ENCODE results near the gene PXT1.

PXT1 gene

DNA sequence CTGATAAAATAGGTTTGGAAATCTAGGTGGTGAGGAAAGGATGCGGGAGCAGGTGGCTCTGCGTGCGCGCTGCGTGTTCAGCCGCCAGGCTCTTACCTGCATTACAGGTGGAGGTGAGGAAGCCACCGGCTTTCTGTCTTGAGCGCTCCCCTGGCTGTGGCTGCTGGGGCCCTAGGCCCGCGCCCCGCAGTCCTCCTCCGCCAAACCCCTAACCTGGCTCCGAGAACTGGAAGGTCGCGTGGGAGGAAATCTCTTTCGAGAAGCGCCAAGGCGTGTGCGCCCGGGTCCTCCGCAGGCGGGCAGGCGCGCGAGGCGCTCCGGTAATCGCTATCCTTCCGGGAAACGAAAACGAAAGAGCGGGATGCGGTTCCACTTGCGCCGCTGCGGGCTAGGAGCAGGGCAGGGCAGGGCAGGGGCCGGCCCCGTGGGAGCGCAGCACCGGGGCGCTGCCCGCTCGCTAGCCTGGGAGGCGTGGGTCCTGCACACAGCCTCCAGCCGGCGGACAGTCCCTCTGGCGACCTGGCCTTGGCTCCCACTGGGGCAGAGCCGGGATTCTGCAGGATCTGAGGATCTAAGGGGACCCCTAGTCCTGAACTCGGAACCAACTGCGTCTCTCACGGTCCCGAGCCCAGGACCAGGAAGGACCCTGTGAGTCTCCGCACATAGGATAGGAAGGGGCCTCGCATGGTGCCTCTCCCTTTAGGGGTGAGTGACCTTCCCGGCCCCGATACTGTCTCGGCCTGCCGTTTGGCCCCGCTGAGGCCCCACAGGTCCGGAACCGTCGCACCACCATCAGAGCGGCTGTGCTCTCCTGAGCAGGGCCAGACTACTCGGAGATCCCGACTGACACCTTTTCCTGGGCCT is 55.0 kb downstream of the PXT1 start, which contains the start of gene ETV7:
TSS of gene ETV7 (minus strand) at position 230 of the 864 bp plus-strand sequence. CDS start at position 102, 128 bp downstream.
- DNase-seq (ENCODE audit: low read depth), result no peak

DNA sequence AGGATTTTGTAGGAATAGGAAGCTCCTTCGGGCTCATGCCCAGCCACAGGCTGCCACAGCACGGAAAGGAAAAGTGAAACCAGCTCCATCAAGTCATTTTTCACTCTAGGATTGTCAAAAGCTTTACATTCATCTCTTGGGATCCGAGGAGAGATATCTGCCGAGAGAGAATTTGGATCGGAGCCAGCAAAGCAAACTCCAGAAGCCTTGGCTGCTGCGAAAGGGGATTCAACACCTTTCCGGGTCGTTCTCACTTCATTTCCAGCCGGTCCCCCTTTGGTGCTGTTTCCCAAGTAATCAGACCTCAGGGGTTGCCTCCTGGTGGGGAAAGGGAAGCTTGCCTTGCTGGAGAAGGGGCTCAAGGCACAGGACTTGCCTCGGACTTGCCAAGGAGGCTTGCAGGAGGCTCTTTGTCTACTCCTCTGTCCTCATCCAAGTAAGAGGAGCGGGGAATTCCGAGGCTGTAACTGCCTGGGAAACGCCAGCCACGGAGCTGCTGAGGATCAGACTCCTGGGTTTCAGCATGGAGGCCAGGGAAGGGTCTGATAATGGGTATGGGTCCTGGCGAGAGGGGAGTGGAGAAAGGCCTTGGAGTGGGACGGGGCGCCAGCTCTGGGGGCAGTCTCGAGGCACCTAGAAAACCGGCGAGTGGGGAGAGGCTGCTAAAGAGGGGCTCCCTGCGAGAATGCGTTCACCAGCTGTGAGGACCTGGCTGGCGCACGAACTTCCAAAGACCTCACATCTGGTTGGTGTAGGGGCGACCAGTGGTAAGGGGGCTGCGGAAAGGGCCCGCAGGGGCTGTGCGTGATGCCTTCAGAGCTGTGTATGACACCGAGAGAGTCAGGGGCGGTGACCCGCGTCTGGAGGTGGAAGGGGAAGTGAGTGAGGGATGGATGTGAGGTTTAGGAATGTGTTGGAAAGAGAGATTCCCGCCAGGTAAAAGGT is 55.9 kb downstream of the PXT1 start:
- no peak for DNase-seq (ENCODE audit: low read depth)

DNA sequence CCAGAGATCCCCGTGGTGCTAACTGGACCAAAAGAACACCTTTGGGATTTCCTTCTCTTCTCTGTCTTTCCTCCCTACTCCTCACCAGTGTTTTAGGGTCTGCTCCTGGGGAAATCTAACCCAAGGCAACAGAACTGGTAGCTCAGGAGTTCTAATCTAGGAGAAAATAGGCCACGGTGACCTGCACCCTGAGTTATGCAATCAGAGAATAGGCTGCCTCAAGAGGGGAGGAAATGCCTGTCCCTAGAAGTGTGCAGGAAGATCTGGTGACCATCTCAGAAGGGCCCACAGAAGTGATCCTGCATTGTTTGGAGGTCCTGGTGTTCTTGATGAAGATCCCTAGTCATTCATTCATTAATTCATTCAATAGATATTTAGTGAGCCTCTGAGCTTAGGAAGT is 58.6 kb downstream of the PXT1 start:
- no peak for DNase-seq (ENCODE audit: low read depth)

DNA sequence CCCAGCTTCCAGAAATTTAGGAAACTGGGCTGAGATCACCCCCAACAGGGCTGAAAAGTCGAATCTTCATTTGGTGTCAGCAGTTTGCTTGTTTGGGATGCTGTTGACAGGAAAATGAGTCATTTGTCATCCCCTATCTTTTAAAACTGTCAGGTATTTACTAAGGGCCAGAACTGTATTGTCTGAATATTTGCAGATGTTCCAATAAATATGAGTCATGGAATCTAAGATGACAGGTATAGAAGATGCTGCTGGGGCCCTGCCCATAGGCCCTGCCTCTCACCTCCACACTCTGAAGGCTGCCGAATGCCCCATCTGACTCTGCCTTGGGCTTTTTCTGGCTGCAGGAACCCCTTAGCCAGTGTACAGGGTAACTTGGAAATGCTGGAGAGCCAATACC is 59.0 kb downstream of the PXT1 start:
- DNase-seq (ENCODE audit: low read depth), result no peak

DNA sequence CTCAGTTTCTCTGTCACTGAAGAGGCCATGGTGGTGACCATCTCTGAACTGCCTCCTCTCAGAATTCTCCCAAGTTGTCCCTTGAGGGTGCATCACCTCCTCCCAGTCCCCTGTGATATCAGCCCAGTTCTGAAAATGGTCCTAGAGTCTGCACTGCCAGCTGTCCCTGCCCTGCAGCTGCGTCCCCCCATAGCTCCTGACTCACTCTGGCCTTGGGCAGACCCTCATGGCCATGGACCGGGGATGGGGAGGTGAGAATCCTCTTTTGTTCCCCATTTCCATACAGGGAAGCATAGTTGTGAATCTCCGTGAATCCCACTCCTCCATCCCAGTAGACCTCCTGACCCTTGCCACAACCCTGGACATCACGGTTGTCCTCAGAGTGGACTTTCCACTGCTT is 59.7 kb downstream of the PXT1 start:
- DNase-seq (ENCODE audit: low read depth), result no peak

DNA sequence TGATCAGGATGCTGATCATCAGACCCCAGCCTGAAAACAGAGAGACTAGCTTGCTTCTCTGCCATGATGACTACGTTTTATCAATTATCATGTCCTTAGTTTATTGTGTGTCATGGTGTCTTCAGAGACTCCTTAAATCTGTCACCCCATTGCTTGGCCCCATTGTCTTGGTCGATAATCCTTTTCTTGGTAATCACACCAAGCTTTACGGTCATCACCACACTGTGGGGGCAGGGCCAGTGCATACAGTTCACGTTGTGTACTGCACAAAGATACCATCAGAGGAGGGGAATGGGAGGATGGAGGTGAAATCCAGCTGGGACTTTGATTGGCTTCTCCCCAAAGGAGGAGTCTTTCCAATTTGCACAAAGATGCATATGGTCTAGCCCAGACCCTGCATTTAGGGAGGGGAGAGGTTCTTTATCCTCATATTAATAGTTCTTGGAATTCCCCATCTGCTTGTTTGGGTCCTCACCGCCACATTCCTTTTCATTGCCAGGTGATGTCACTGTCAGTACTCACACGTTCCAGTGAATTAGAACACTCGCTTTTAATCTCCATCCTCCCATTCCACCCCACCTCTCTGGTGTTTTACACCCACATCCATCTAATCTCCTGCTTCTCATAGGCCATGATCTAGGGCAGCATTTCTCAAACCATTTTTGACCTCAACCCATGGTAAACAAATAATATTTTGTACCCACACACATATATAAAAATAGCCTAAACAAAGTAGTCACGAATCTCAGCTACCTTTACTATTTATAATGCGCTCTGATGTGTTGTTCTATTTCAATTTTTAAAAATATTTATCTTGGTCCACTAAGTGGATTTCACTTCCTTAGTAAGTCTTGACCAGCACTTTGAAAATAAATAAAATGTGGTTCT is 60.9 kb downstream of the PXT1 start:
- no peak for DNase-seq (ENCODE audit: low read depth)

DNA sequence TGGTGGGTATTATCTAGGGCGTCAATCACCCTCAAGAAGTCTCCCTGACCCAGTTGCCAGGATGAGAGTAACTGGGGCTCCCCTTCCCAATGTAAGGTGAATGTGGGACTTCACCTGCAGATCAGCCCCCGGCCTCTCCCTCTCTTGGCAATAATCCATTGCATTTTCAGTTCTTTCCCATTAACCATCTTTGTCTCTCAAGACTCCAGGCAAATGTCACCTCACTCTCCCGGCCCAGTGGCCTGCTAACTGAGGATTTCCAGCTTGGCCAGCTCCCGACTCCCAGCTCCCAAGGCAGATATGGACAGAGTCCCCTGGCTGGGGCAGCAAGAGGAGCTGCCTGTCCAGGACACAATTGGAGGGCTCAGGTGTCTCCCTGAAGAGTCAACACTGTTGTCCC is 62.5 kb downstream of the PXT1 start:
- no peak for DNase-seq (ENCODE audit: low read depth)

DNA sequence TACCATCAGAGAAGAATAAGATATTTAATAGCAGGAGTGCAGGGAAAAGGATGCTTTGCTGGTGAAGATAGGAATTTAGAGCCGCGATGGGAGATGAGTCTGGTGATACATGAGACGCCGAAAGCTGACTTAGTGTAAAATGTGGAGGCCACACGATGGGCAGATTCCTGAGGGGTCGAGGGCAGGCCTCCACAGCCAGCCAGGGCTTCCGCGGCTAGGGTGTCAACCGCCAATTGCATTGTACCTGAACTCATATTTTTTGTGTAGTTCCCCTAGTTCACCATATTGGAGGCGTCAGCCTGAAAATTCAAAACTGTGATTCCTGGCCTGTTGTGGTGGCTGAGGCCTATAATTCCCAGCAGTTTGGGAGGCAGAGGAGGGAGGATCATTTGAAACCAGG is 63.7 kb downstream of the PXT1 start:
- DNase-seq (ENCODE audit: low read depth), result no peak

DNA sequence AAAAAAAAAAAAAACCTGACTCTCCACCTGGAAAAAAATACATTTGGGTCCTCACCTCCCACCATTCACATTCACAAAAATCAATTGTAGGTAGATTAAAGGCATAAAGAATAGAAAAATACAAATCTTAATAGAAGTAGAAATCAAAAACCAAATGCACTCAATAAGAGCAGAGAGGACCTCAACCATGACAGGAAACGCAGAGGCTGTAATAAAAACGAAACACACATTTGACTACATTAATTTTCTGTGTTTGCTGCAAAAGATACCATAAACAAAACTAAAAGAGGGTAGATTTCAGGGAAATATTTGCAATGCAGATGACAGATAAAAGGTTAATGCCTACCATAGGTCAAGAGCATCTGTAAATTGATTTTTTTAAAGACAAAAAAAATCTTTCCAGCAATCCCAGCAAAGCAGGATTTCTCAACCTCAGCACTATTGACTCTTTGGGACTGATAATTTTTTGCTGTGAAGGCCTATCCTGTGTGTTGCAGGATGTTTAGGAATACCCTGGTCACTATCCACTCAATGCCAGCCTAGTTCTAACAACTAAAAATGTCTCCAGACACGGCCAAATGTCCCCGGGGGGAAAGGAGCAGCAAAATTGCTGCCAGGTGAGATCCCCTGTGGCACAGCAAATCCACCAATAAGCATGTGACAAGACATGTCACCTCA is 64.3 kb downstream of the PXT1 start:
- DNase-seq (ENCODE audit: low read depth), result no peak

DNA sequence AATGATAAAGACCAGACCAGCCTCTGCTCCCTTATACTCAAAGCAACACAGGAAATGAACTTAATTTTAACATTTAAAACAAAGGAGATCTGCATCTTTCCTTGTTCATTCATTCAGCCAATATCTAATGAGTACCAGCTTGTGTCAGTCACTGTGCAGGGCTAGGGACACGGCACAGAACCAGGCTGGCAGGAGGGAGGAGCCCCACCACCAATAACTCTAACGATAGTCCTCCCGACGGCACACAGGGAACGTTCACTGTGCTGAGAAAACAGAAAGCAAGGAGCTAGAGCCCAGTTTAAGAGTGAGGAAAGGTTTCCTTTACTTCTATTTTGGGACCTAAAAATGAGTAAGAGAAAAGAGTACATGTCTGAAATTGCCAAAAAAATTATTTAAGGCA is 65.1 kb downstream of the PXT1 start:
- no peak for DNase-seq (ENCODE audit: low read depth)

DNA sequence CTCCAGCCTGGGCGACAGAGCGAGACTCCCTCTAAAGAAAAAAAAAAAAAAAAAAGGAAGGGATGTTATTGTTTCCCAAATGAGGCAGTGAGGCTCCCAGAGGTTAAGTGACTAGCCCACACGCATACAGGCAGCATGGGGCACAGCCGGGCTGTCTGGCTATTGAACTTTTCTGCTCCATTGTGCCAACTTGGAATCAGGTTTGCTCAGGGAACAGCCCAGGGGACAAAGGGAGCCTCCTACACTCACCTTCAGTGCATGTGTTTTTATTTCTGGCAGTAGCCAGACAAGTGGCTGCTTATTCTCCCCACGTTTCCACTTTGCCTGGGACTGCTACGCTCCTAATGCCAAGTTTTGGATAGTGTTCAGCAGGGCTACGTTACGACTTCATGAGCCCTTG is 65.9 kb downstream of the PXT1 start:
- no peak for DNase-seq (ENCODE audit: low read depth)

DNA sequence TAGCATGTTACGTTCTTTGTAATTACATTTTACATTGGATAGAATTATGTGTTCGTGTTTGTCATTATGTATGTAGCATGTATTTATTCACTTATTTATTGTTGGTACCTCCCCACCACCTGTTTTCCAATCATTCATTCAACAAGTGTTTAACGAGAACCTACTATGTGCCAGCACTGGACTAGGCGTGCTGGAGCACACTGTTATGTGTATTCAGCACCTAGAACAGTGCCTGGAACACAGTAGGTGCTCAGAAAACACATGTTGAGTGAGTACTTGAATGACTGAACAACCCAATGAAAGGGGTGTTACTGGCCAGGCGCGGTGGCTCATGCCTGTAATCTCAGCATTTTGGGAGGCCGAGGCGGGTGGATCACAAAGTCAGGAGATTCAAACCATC is 66.5 kb downstream of the PXT1 start:
- no peak for DNase-seq (ENCODE audit: low read depth)

DNA sequence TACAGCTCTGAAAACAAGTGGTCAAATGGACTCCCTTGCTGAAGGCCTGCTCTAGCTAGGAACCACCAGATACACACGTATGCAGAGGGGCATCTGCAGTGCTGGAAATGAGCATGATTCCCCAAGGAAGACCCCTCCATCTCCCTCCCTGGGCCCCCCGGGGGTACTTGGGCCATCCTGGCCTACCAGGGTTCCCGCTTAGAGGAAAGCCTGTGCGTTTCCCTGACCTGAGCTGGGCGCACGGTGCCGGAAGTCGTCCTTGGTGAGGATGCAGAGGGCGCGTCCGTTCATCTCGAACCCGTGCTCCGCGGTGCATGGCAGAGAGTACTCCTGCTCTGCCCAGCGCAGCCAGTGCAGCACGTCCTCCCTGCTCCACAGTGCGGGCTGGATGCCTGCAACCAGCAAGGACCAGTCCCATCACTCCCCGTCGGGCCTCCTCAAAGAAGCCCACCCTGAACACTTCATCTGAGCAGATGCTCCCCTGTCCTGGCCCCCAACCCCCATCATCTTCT is 67.0 kb downstream of the PXT1 start:
- DNase-seq (ENCODE audit: low read depth), result no peak

DNA sequence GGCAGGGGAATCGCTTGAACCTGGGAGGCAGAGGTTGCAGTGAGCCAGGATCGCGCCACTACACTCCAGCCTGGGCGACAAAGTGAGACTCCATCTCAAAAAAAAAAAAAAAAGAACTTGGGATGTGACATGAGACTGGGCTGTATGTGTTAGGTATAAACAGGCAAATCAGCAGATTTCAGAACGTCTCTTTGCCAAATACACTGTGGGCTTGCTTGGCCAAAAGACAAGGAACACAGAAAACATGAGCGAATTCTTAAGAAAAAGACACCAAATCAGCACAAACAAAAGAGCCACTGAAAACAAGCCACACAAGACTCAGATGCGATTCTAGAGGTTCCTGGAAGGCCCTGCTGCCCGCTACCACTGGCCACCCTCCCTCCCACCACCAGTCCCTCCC is 67.7 kb downstream of the PXT1 start:
- DNase-seq (ENCODE audit: low read depth), result no peak

DNA sequence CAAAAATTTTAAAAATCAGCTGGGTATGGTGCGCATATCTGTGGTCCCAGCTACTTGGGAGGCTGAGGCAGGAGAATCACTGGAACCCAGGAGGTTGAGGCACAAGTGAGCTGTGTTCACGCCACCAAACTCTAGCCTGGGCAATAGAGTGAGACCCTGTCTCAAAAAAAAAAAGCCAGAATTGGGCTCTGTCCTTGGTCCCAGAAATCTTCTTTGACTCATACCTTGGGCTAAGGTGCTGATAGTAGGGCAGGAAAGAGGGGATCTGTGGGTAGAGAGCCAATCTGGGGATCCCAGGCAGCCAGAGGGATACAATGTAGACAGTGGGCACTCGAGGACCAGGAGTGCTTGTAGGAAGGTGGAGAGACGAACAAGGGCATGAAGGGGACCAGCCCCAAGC is 68.5 kb downstream of the PXT1 start:
- DNase-seq (ENCODE audit: low read depth), result no peak

DNA sequence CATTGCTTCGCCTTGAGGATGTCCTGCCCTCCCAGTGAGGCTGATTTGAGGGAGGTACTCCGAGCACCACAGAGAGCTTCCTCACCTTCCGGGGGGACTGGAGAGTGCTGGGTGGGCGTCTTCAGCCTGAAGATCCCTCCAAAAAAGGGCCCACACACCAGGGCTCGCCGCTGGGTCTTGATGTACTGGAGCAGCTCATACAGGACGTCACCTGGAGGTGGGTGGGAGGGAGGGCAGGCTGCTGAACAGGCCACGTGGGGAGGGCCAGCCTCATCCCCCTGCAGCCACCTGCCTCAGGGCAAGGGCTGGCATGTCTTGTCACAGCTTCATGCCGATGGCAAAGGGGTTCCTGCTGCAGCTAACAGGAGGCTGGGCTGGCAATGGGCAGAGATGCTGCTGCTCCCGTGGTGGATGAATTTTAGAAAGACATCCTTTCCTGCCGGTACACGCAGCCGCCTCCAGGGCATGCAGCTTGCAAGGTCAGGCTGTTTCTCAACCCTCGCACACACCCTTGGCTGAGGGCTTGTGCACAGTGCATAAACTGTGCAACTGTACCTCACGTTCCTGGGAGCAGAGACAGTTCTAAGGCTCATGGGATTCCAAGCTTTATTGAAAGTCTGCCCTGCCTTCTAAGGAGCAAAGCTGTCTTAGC is 69.2 kb downstream of the PXT1 start:
- no peak for DNase-seq (ENCODE audit: low read depth)

DNA sequence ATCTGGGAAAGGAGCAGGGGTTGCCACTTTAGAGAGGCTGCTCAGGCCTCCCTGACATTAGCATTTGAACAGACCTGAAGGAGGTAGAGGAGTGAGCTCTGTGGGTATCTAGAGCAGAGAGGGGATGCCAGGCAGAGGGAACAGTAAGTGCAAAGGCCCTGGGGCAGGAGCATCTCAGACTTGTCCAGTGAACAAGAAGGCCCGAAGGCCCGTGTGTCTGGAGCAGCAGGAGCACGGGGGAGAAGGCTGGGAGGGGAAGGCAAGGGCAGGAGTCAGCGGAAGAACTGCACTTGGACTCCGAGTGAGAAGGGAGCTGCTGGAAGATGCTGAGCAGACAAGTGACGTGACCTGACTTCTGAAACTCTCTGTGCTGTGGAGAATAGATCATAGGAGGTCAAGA is 70.6 kb downstream of the PXT1 start:
- no peak for DNase-seq (ENCODE audit: low read depth)

DNA sequence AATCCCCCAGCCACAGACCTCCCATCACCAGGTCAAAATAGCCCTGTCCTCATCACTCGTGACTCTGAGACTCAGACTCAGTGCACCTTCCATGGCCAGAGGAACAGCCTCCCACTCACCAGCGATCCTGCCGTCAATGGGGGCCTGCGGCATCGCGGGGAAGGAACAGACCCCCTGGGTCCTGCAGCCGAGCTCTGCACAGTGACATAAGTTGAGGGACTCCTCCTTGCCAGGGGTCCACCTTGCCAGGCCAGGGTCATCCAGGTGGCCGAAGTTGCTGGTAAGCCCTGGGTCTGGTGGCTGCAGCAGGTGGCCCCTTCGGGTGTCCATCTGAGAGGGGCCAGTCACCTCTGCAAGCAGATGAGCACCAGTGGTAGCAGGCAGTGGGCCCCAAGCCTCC is 71.4 kb downstream of the PXT1 start:
- no peak for DNase-seq (ENCODE audit: low read depth)

DNA sequence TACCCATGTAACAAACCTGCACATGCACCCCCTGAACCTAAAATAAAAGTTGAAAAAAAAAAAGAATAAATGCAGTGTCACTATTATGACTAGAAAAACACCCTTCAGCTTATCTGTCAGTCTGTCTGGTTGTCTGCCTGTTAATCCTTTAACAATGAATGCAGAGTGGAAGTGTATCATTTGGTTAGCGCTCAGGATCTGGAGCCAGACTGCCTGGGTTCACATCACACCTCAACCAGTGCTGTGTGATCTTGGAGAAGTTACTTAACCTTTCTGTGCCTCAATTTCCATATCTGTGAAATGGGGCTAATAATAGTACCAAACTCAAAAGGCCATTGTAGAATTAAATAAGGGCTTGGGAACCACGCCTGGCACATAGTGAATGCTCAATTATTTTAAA is 72.0 kb downstream of the PXT1 start:
- no peak for DNase-seq (ENCODE audit: low read depth)

Measured in activated gamma-delta T cell treated with anti-CD3 and anti-CD28 coated beads, Interleukin-2, amount 50 U/mL, for 16 hours (primary cell).